ENCODE measurements around the gene PPIL4. TPM values are rescaled to one million over a fixed set of nuclear protein-coding genes. Genes with fewer than 3 reads are reported as not detected.

Gene PPIL4
- total RNA-seq, 2 donors from 2014 or later: 23.4 to 27.2 TPM

DNA sequence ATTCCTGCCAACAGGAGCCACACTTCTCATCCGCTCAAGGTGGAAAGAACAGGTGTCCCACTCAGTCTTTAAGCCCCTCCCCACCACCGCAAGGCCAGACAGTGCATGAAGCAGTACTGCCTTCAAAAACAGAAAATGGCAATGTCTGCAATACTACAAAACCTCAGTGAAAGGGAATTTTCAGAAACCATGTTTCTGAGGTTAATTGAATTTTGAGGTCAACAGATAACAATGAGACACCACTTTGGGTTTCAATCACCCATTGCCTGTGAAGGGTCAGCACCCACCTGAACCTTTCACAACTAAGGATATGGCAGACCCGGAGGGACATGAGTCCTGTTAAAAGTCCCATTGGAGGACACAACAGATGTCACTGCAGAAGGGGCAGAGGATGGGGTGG is 74.0 kb downstream of the PPIL4 start:
- Histone ChIP-seq H3K4me1 (replicated peaks) (no peaks in the 10 kb centered on the region), H3K27ac (no peak overlapping the region), H3K9me3 (no peaks in the 10 kb centered on the region), H3K36me3 (no peaks in the 10 kb centered on the region), H3K4me3 (no peak overlapping the region), H3K27me3 (replicated peaks; ENCODE audit: insufficient read depth) (no peaks in the 10 kb centered on the region)
- intact Hi-C loops (cut with DNase I): no loop called here
- WGBS: 89% methylated on average over 3 of the region's 3 CpGs
- TF ChIP-seq POLR2A (IDR thresholded peaks at IDR 0.05) (no peak), POLR2AphosphoS5 (IDR thresholded peaks at IDR 0.05) (no peak)
- TF ChIP-seq, protein P1, sequence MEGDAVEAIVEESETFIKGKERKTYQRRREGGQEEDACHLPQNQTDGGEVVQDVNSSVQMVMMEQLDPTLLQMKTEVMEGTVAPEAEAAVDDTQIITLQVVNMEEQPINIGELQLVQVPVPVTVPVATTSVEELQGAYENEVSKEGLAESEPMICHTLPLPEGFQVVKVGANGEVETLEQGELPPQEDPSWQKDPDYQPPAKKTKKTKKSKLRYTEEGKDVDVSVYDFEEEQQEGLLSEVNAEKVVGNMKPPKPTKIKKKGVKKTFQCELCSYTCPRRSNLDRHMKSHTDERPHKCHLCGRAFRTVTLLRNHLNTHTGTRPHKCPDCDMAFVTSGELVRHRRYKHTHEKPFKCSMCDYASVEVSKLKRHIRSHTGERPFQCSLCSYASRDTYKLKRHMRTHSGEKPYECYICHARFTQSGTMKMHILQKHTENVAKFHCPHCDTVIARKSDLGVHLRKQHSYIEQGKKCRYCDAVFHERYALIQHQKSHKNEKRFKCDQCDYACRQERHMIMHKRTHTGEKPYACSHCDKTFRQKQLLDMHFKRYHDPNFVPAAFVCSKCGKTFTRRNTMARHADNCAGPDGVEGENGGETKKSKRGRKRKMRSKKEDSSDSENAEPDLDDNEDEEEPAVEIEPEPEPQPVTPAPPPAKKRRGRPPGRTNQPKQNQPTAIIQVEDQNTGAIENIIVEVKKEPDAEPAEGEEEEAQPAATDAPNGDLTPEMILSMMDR (IDR thresholded peaks at IDR 0.05): no peak
- no peak for DNase-seq (ENCODE audit: low spot score)

DNA sequence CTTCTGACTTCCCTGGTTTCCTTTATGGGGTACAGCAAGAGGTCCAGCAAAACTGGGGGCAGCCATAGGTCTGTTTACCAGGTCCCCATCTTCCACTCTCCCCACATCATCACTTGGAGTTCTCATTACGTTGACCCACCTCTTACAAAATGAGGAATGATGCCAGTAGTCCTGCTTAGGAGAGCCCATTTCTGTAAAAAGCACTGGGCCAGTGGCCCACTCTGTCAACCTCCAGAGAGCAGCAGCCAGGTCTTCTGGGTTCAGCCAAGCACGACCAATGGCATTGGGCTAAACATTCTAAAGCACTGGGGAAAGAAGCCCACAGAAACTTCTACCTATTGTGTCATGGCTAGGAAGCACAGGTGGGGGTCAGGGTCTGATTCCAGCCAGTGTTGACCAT is 74.9 kb downstream of the PPIL4 start:
- WGBS: 100% methylated on average over 2 of the region's 2 CpGs
- intact Hi-C loops (cut with DNase I): no loop called here
- H3K36me3 ChIP-seq: no peaks in the 10 kb centered on the region
- no peak overlapping the region for H3K4me3 ChIP-seq
- H3K27ac ChIP-seq: no peak overlapping the region
- no peaks in the 10 kb centered on the region for H3K9me3 ChIP-seq
- TF ChIP-seq, protein P1 (IDR thresholded peaks at IDR 0.05): no peak
- TF ChIP-seq POLR2A (IDR thresholded peaks at IDR 0.05) (no peak), POLR2AphosphoS5 (IDR thresholded peaks at IDR 0.05) (no peak)
- no peak for DNase-seq (ENCODE audit: low spot score)
- no peaks in the 10 kb centered on the region for H3K27me3 ChIP-seq (replicated peaks; ENCODE audit: insufficient read depth)
- H3K4me1 ChIP-seq (replicated peaks): no peaks in the 10 kb centered on the region

DNA sequence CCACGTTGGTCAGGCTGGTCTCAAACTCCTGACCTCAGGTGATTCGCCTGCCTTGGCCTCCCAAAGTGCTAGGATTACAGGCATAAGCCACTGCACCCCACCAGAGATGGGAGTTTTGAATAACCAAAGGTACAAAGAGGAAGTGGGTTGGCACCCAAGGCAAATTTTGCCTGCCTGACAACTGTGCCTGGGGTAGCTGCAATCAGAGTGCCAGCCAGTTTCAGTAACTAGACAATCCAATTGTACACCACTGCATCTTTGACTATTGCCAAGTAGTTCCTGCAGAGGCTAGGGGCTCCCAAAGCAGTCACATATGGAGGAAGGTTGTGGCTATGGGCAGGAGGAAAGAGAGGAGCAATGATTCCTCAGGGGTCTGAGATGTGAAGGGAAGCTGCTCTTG is 77.7 kb downstream of the PPIL4 start:
- H3K27ac ChIP-seq: no peak overlapping the region
- H3K9me3 ChIP-seq: no peaks in the 10 kb centered on the region
- TF ChIP-seq POLR2AphosphoS5 (IDR thresholded peaks at IDR 0.05) (no peak), POLR2A (IDR thresholded peaks at IDR 0.05) (no peak)
- TF ChIP-seq, protein P1 (IDR thresholded peaks at IDR 0.05): no peak
- H3K36me3 ChIP-seq: no peaks in the 10 kb centered on the region
- no peaks in the 10 kb centered on the region for H3K4me1 ChIP-seq (replicated peaks)
- no peaks in the 10 kb centered on the region for H3K27me3 ChIP-seq (replicated peaks; ENCODE audit: insufficient read depth)
- intact Hi-C loops (cut with DNase I): no loop called here
- no peak for DNase-seq (ENCODE audit: low spot score)
- H3K4me3 ChIP-seq: no peak overlapping the region
- WGBS: 84% methylated on average over 2 of the region's 2 CpGs

DNA sequence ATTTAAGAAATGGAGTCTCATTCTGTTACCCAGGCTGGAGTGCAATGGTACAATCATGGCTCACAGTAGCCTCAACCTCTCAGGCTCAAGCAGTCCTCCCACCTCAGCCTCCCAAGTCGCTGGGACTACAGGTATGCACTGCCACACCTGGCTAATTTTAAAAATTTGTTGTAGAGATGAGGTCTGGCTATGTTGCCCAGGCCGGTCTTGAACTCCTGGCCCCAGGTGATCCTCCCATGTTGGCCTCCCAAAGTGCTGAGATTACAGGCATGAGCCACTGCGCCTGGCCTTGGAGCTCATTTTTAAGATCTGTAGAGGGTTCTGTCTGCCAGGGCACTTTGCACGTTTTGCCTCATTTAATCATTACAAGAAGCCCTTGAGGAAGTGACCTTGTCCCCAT is 78.6 kb downstream of the PPIL4 start:
- intact Hi-C loops (cut with DNase I): no loop called here
- Histone ChIP-seq H3K4me1 (replicated peaks) (no peaks in the 10 kb centered on the region), H3K36me3 (no peaks in the 10 kb centered on the region), H3K27ac (no peak overlapping the region), H3K4me3 (no peak overlapping the region), H3K27me3 (replicated peaks; ENCODE audit: insufficient read depth) (no peaks in the 10 kb centered on the region), H3K9me3 (no peaks in the 10 kb centered on the region)
- DNase-seq (ENCODE audit: low spot score): no peak
- WGBS: 85% methylated on average over 4 of the region's 4 CpGs
- TF ChIP-seq POLR2A (IDR thresholded peaks at IDR 0.05) (no peak), POLR2AphosphoS5 (IDR thresholded peaks at IDR 0.05) (no peak)
- TF ChIP-seq, protein P1 (IDR thresholded peaks at IDR 0.05): no peak

DNA sequence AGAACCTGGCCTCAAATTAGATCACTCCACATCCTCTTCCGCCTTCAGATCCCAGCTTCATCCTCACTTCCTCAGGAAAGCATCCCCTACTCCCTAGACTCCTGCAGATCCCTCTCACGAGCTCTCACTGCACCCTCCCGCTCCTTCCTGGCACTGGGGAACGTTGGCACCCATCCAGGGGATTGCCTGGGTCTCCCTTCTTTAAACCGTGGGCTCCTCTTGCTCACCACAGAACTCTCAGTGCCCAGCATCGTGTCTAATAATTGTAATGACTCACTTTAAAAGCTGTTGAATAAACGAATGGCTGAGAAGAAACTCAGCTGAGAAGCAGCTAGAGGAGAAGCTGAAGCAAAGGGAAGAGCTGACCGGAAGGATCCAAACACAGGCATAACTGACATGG is 81.4 kb downstream of the PPIL4 start:
- H3K4me1 ChIP-seq (replicated peaks): no peaks in the 10 kb centered on the region
- no peaks in the 10 kb centered on the region for H3K9me3 ChIP-seq
- no peaks in the 10 kb centered on the region for H3K36me3 ChIP-seq
- no peak for DNase-seq (ENCODE audit: low spot score)
- H3K27ac ChIP-seq: no peak overlapping the region
- no peaks in the 10 kb centered on the region for H3K27me3 ChIP-seq (replicated peaks; ENCODE audit: insufficient read depth)
- H3K4me3 ChIP-seq: no peak overlapping the region
- 43% methylated on average over 8 of the region's 8 CpGs for WGBS
- intact Hi-C loops (cut with DNase I): no loop called here
- TF ChIP-seq POLR2AphosphoS5 (IDR thresholded peaks at IDR 0.05): no peak
- TF ChIP-seq, protein P1 (IDR thresholded peaks at IDR 0.05): no peak
- no peak for TF ChIP-seq POLR2A (IDR thresholded peaks at IDR 0.05)
